Astrocyte (in vitro differentiated cells and primary cell): ENCODE measurements around the gene PCA3. TPM values are rescaled to one million over a fixed set of nuclear protein-coding genes. Genes with fewer than 3 reads are reported as not detected.

Experiments
- DNase-seq: peaks from one replicate; pipeline ENCODE4 v3.0.0-alpha.2; 2010; ENCODE audit warnings: low read depth
- FAIRE-seq: peaks from 2 replicates; lab custom pipeline; 2011; peaks lifted over from hg19 to GRCh38; lab: Jason Lieb, UNC
- H2AFZ ChIP-seq: 2 replicates; pipeline ENCODE4 v1.6.0; 2012; ENCODE audit warnings: low read depth, low read length, inconsistent platforms
- H3K27ac ChIP-seq: 2 replicates; pipeline ENCODE4 v1.5.1; 2011; ENCODE audit warnings: low read depth, low read length, inconsistent platforms
- H3K27me3 ChIP-seq: 2 replicates; pipeline ENCODE4 v1.6.0; 2011; ENCODE audit warnings: low read length, inconsistent platforms; ENCODE audit not compliant: insufficient read depth
- H3K36me3 ChIP-seq: 2 replicates; pipeline ENCODE4 v1.5.1; 2011; ENCODE audit warnings: low read length, inconsistent platforms; ENCODE audit not compliant: insufficient read depth
- H3K4me1 ChIP-seq: 2 replicates; pipeline ENCODE4 v1.5.1; 2011; ENCODE audit warnings: low read length, inconsistent platforms; ENCODE audit not compliant: insufficient read depth
- H3K4me2 ChIP-seq: 2 replicates; pipeline ENCODE4 v1.6.0; 2012; ENCODE audit warnings: low read length, inconsistent platforms
- H3K4me3 ChIP-seq: 2 replicates; pipeline ENCODE4 v1.5.1; 2011; ENCODE audit warnings: low read depth, mild to moderate bottlenecking, low read length, inconsistent platforms; ENCODE audit not compliant: insufficient read depth
- H3K79me2 ChIP-seq: 2 replicates; pipeline ENCODE4 v1.6.0; 2012; ENCODE audit warnings: mild to moderate bottlenecking, low read length, inconsistent platforms; ENCODE audit not compliant: insufficient read depth
- H3K9ac ChIP-seq: 2 replicates; pipeline ENCODE4 v1.6.0; 2012; ENCODE audit warnings: mild to moderate bottlenecking, low read length, inconsistent platforms
- H3K9me3 ChIP-seq: 2 replicates; pipeline ENCODE4 v1.5.1; 2012; ENCODE audit warnings: low read depth, mild to moderate bottlenecking, low read length, inconsistent platforms; ENCODE audit not compliant: insufficient read depth
- H4K20me1 ChIP-seq: 2 replicates; pipeline ENCODE4 v1.6.0; 2012; ENCODE audit warnings: low read length, inconsistent platforms; ENCODE audit not compliant: insufficient read depth
- H3K27ac Mint-ChIP-seq: one replicate; pipeline ENCODE4 v1.8.0; 2021; ENCODE audit warnings: mild to moderate bottlenecking, mixed read lengths; ENCODE audit not compliant: unreplicated experiment
- H3K27me3 Mint-ChIP-seq: one replicate; pipeline ENCODE4 v1.8.0; 2021; ENCODE audit warnings: low read depth, mixed read lengths; ENCODE audit not compliant: unreplicated experiment
- H3K36me3 Mint-ChIP-seq: one replicate; pipeline ENCODE4 v1.8.0; 2021; ENCODE audit warnings: low read depth, mixed read lengths; ENCODE audit not compliant: unreplicated experiment
- H3K4me1 Mint-ChIP-seq: one replicate; pipeline ENCODE4 v1.8.0; 2021; ENCODE audit warnings: low read depth, mixed read lengths; ENCODE audit not compliant: unreplicated experiment
- H3K4me3 Mint-ChIP-seq: one replicate; pipeline ENCODE4 v1.8.0; 2021; ENCODE audit warnings: mild to moderate bottlenecking, moderate library complexity, mixed read lengths; ENCODE audit not compliant: unreplicated experiment
- H3K9me3 Mint-ChIP-seq: one replicate; pipeline ENCODE4 v1.8.0; 2021; ENCODE audit warnings: mild to moderate bottlenecking, mixed read lengths; ENCODE audit not compliant: unreplicated experiment
- CTCF ChIP-seq: IDR thresholded peaks from 2 replicates; pipeline ENCODE4 v1.5.1; 2011; ENCODE audit warnings: low read depth, mild to moderate bottlenecking, inconsistent platforms, low read length, moderate library complexity; ENCODE audit not compliant: insufficient read depth
- EZH2 ChIP-seq: IDR thresholded peaks from 2 replicates; pipeline ENCODE4 v1.6.1; 2012; ENCODE audit warnings: mild to moderate bottlenecking, low read length, inconsistent platforms; ENCODE audit not compliant: insufficient read depth
- total RNA-seq: library from RNA; stranded (reverse); gene quantifications from 2 replicates; pipeline ENCODE4 v1.2.1, GENCODE V29; 2021

The PCA3 gene
- total RNA-seq, 1 donor from 2014 or later: not detected

GRCh38 chr9:76729980-76730737, 34.1 kb upstream of the PCA3 start:
- Mint-ChIP-seq H3K4me1 (peaks cover 17% of the 10 kb centered on the region), H3K27me3 (peaks cover 5% of the 10 kb centered on the region), H3K36me3 (no peaks in the 10 kb centered on the region), H3K9me3 (no peaks in the 10 kb centered on the region), H3K27ac (peak overlapping the region; percentile 69), H3K4me3 (no peak overlapping the region)
- no peaks in the 10 kb centered on the region for H4K20me1 ChIP-seq
- TF ChIP-seq EZH2 (no peak), CTCF (no peak)
- H3K4me2 ChIP-seq: no peak overlapping the region
- no peak overlapping the region for H3K27ac ChIP-seq
- FAIRE-seq (no peak), DNase-seq (no peak)
- no peak overlapping the region for H2AFZ ChIP-seq
- no peaks in the 10 kb centered on the region for H3K79me2 ChIP-seq
- H3K27me3 ChIP-seq: peaks cover 2% of the 10 kb centered on the region
- H3K9me3 ChIP-seq: no peaks in the 10 kb centered on the region
- no peak overlapping the region for H3K9ac ChIP-seq
- no peaks in the 10 kb centered on the region for H3K36me3 ChIP-seq
- H3K4me1 ChIP-seq: no peaks in the 10 kb centered on the region
- no peak overlapping the region for H3K4me3 ChIP-seq

DNA sequence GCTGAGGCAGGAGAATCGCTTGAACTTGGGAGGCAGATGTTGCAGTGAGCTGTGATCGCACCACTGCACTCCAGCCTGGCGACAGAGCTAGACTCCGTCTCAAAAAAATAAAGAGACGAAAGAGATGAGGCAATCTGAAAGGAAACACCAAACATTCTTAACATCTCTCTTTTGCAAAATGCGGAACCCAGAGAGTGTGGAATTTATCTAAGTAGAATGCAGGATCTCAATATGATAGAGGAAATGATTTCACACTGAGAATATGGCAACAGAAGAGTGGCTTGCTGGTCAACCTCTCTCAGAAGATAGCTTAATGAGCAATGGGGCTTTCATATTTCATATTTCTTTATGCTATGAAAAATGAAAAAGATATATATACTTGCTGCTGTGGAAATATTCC, 33.4 kb upstream of the PCA3 start:
- no peaks in the 10 kb centered on the region for H4K20me1 ChIP-seq
- H3K9me3 ChIP-seq: no peaks in the 10 kb centered on the region
- Mint-ChIP-seq H3K27me3 (peaks cover 4% of the 10 kb centered on the region), H3K36me3 (no peaks in the 10 kb centered on the region), H3K4me1 (peaks cover 17% of the 10 kb centered on the region), H3K4me3 (no peak overlapping the region), H3K27ac (peak overlapping the region; percentile 69), H3K9me3 (no peaks in the 10 kb centered on the region)
- FAIRE-seq: no peak
- H3K4me3 ChIP-seq: no peak overlapping the region
- no peaks in the 10 kb centered on the region for H3K4me1 ChIP-seq
- no peaks in the 10 kb centered on the region for H3K79me2 ChIP-seq
- no peaks in the 10 kb centered on the region for H3K36me3 ChIP-seq
- no peak overlapping the region for H3K27ac ChIP-seq
- H3K9ac ChIP-seq: no peak overlapping the region
- no peak for TF ChIP-seq CTCF
- TF ChIP-seq EZH2: no peak
- no peak overlapping the region for H2AFZ ChIP-seq
- H3K4me2 ChIP-seq: no peak overlapping the region
- H3K27me3 ChIP-seq: peaks cover 2% of the 10 kb centered on the region
- peak; percentile 11 for DNase-seq

- TF ChIP-seq EZH2 (no peak), CTCF (no peak)
- Histone ChIP-seq H4K20me1 (no peaks in the 10 kb centered on the region), H3K27me3 (no peaks in the 10 kb centered on the region), H3K4me2 (no peak overlapping the region), H3K9ac (no peak overlapping the region), H3K79me2 (no peaks in the 10 kb centered on the region), H3K27ac (no peak overlapping the region), H3K4me3 (no peak overlapping the region), H3K36me3 (no peaks in the 10 kb centered on the region), H3K4me1 (no peaks in the 10 kb centered on the region), H3K9me3 (no peaks in the 10 kb centered on the region), H2AFZ (no peak overlapping the region)
- DNase-seq (peak; percentile 42), FAIRE-seq (no peak)
- Mint-ChIP-seq H3K27me3 (no peaks in the 10 kb centered on the region), H3K9me3 (no peaks in the 10 kb centered on the region), H3K4me3 (peak overlapping the region; percentile 64), H3K36me3 (no peaks in the 10 kb centered on the region), H3K4me1 (peaks cover 17% of the 10 kb centered on the region), H3K27ac (peak overlapping the region; percentile 90)
These were observed 31.8 kb upstream of the PCA3 start for GRCh38 chr9:76732341-76732958.
